ENCODE results near the gene SKP1.

SKP1 gene

DNA sequence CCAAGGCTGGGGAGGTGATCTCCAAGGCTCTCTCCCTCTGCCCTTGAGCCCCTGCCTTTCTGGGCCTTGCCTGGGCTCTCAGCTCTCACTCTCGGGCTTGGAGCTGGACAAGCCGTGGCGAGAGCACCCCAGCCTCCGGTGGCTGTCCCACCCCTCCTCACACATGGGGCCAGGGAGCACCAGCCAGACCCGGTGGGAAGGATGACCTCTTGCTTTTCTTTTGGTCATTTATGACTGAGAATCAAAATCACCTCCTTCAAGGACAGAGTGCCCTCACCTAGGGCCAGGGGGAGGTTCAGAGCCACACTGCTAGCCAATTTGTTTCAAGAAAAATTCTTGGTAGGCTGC is 48.1 kb downstream of the SKP1 start:
- no peak for DNase-seq

DNA sequence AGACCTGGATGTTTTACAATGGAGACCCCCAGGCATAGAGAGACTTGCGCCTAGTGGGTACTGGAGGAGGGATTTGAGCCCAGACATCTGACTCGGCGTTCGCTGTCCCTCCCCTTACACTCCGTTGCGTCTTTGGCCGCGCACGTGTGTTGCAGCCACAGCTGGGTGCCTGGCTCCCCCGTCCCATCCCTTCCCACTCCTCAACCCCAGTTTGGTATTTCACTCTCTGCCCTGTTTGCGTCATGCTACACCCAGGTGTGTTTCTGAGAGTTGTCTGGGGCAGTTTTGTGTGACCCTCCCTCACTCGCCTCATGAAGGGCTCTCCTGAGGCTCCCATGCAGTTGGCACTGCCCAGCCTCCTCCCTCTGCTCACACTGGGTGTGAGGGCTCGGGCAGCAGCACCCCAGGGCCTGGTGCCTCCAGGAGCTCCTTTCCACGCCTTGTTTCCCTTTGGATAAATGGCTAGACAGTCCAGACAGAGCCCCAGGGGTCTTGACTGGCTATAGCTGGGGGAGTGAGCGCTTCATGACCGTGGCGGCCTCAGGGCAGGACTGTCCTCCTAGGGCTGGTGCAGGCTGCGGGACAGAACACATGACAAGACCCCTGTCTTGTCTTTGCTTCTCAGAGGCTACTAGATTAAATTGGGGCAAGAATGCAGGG is 48.6 kb downstream of the SKP1 start:
- DNase-seq, result no peak

DNA sequence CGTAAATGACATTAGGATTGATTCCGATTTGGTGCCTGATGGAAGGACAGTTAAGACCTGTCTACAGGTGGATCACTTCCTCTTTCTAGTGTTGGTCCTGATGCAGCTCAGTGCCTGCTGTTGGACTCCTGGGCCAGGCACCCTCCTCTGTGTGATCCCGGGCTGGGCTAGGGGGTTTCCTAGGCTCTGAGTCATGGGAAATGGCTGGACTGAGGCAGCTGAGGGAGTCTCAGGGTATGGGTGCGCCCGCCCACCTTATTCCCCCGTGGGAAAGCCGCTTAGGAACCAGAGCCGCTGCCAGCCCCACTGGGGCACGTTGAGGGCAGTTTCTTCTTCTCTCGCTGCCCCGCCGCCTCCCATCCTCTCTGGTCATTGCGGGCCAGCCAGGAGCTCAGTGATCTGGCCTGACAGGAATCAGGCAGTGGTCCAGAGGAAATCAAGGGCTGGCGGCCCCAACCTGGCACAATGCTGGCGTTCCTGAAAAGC is 49.3 kb downstream of the SKP1 start:
- DNase-seq, result peak; percentile 57

DNA sequence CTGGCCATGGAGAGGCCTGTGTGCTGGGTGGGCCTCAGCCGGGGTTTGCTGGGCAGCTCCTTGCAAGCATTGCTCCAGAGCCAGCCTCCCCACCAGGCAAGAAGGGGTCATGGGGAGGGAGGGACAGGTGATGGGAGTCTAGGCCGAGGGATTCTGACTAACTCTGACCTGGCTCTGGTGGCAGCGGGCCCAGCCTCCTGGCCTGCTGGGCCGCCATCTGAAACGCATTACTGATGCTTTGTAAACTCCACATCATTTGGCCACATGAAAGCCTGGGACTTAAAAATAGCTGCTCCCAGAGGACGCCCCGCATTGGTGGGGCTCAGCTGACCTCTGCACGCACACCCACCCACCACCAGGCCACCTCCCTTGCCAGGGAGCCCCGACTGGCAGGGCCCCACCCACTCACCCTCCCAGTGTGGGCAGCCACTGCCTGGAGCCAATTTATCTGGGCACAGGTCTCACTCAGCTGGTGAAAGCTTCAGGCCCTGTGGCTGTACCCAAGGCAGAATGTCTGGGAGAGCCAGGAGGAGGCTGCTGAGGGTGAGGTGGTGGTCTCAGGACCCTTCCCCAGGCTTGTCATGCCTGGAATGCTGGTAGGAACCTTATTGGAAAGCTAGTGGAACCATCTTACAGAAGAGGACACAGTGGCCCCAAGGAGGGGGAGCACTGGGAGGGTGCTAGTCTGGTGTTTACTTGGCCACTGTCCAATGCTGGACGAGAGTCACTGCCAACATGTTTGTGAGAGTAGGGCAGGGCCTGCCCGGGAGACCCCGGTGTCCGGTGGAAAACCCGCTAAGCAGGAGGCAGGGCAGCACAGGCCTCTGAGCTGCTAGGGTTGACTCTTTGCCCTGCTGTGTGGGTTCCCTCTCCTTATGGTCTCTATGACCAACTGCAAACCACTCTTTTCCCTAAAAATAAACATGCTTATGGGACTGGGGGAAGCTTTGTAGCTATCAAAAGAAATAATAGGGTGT is 51.4 kb downstream of the SKP1 start:
- DNase-seq, result no peak

DNA sequence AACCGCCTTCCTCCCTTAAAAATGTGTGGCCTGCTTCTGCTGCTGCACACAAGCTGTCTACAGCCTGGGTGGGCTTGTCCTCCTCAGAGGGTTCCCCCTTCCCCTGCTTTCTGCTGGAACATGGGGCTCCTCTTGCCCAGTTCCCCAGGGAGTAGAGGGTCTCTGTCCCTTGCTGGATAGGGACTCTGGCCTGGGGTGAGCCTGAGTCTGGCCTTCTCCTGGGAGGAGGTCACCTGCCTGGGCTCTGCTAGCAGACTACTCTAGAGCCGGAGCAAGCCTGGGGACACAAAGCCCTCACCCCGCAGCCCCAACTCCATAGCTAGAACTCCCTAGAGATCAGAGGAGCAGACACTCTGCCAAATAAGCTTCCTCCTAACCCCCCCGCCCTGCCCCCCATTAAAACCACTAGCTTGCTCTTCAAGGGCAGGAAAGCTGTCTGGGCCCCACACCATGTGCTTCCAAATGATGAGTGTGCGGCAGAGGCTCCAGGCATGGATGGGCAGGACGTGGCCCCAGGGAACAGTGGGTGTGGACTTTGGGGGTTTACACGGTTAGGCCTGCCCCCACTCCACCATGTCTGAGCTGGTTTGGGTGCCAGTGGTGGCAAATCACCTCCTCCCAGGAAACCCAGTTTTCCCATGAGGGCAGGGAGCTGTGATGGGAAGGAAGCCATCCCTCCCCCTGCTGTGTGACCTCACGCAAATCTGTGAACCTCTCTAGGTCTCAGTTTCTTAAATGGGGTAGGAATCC is 52.3 kb downstream of the SKP1 start:
- DNase-seq, result no peak

DNA sequence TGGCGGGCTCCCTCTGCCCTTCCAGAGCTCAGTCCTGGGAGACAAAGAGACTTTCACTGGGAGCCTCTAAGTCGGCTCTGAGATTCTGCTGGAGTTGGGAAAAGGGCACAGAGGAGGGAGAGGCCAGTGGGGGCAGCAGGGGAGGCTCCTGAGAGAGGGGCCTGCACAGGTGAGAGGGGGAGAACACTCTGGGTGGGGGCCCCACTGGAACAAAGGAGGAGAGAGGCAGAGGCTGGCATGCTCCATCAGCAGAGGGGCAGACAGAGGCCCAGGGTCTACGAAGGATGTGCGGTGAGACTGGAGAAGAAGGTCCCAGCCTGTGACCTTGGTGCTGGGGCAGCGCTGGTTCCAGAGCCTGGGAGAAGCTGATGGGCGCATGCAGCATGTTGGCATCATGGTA is 53.4 kb downstream of the SKP1 start:
- DNase-seq, result no peak

DNA sequence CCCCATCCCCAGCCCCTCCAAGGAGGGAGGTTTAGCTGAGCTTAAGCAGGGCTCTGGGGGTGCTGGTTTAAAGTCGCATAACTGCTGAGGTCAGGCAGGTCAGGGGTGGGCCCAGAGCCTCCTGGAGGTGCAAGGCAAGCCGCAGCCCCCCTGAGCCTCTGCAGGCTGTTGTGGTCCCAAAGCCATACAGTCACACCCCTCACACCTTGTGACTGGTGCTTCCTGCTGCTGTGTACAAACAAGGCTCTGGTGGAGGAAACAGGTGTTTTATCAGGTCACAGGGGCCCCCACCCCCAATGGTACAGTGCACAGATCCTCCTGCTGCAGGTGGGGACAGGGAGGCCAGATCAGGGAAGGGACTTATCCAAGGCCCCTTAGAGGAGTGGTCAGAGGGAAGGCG is 54.2 kb downstream of the SKP1 start:
- DNase-seq, result no peak

DNA sequence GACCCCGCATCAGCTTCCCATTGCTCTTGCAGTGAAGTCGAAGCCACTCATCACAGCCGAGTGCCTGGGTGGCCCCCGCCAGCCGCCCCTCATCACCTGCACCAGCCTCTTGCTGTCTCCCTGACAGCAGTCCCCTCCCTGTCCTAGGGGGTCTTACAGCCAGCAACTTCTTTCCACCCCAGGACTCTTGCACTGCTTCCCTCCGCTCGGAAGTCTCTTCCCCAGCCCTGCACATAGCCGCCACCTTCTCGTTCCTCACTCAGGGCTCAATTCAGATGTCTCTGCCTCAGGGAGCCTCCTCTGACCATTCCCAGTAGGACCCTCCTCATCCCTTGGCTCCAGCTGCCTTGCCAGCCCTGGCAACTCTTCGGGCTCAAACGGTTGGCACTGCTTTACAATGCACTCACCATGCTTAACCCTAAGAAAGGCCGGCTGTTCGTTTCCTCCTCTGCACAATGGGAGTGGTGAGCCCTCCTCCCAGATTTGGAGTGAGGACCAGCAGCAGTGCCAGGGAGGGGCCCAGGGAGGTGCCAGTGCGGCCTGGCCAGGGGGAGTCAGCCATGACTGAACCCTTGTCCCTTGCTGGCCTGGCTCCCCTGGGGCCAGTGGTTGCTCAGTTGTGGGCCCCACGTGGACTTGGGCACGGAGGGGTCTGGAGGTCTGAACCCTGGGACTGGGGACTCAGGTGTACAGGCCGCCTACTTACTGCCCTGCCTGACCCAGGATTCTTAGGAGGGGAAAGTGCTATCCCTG is 56.2 kb downstream of the SKP1 start:
- no peak for DNase-seq

DNA sequence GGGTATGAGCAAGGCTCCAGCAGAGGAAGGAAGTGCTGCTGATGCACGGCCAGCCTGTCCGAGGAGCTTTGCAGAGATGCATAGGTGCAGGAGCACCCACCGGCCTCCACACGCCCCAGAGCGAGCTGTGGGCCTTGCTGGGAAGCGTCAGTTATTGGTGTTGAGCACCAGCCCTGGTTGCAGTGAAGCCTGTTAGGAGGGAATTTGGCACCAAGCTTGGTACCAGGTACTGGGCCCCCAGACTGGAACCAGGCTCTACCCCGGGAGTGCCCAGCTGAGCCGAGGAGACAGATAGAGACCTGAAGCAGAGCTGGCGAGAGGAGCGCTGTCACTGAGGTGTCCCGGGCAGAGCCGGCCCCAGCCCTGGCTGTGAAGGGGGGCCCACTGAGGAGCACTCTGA is 57.0 kb downstream of the SKP1 start:
- no peak for DNase-seq

DNA sequence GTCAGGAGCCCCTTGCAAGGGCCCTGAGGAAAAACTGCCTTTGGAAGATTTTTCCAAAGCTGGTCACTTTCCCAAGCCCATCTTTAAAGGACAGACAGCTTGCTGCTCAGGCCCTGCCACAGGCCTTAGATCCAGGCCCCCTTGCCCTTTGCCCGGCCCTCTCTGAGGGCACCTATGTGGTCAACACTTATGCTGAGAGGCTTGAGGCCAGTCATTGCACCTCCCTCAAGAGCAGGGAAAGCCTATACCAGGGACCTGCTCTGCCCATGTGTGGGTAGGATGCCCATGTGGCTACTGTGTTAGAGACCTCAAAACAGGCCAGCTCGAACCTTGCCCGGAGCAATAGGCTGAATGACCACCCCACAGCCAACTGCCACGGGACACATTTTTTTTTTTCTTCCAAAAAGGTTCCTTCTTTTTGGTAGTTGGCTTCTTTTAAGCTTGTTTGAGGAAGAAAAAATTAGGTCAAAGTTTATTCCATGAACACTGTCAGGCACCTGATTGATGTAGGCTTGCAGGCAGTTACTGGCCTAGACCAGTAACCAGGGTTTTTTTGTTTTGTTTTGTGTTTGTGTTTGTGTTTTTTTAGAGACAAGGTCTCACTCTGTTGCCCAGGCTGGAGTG is 58.4 kb downstream of the SKP1 start:
- no peak for DNase-seq

DNA sequence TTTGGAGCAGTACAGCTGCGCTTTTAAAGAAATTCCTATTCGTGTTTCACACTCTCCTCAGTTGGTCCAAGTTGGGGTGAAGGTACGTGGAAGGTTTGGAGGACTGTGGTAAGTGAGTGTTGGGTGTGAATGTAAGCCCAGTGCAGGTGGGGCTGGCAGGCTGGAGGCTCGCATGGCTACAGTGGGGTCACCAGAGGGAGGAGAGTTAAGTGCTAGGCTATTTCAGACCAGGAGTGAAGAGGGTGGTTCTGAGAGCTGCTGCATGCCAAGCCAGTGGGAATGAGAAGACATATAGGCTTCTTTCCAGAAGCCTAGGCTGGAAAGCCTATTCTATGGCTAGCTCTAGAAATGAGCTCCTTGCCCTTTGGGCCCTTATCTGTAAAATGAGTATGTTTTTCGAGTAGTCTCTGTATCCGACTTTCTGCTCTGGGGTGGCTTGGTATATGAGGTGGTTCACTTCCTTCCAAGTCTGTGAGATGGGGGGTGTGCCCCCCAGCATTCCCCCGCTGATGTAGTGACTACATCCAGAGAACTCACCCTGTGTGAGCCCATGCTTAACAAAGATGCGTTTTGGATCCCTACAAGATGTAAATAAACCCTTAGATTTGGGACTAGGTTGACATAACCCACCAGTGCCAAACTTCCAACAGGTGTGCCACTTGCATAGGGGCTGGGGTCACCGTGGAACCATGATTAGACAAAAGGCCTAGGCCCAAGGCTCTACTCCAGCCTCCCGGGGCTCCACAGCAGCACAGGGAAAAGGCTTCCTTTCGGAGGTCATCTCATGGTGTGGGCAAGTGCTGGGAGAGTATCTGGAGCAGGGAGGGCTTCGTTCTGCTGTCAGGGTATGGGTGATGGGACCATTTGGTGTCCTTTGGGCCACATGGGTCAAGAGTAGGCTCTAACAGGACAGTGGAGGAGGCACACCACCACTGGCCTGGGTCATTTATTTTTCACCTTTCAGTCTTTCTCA is 59.7 kb downstream of the SKP1 start:
- DNase-seq, result no peak

DNA sequence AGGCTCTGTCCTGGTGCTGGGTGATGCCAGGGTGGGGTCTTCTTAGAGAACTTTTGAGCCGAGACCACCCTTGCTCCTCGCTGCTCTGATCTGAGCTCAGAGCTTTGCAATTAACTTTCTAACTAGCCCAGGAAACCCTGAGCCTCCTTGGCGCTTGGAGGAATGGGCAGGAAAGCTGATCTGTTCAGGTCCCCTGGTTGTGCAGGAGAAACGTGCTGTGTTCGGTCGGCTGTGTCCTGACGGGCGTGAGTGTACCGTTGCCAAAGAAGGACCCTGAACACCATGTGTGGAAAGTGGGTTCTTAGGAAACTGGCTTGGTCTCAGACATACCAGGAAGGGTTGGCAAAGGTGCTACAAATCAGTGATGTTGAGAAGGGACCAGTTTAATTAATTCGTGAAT is 60.5 kb downstream of the SKP1 start:
- DNase-seq, result no peak

DNA sequence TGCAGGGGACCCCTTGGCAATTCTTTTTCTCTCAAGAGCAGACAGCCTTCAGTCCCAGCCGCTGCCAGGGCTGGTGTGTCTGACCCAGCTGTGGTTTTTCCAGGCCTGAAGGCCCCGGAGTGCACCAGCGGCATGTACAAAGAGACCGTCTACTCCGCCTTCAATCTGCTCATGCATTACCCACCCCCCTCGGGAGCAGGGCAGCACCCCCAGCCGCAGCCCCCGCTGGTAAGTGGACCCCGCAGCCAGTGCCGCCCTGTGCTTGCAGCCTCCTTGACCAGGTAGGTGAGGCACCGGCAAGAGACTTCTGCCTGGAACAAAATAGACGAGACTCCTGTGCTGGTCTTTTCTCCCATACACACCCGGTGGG is 61.0 kb downstream of the SKP1 start:
- no peak for DNase-seq

DNA sequence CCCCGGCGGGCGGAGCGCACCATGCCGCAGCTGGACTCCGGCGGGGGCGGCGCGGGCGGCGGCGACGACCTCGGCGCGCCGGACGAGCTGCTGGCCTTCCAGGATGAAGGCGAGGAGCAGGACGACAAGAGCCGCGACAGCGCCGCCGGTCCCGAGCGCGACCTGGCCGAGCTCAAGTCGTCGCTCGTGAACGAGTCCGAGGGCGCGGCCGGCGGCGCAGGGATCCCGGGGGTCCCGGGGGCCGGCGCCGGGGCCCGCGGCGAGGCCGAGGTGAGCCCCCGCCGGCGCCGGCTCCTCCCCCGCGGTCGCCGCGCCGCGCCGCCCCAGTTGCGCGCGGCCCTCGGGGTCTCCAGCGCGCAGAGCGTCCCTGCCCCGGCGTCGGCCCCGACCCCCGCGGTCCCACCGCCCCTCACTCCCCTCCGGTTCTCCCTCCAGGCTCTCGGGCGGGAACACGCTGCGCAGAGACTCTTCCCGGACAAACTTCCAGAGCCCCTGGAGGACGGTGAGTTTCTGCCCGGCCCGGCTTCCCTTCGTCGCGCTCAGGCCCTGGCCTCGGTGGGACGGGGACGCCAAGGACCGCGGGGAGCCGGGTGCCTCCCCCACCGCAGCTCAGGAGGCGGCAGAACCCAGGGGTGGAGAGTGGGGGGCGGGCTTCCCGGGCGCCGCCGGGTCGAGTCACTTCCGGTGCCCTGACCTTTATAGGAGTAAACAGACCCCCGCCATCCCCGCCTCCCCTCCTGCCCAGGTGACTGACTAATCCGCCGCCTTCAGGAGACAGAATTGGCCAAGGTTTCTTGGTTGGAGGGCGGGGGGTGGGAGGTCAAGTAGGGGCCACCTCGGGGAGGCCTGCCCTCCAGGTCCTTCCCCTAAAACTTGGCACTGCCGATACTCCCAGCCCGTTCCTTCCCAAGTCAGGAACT is 61.6 kb downstream of the SKP1 start:
- DNase-seq, result peak; percentile 77

DNA sequence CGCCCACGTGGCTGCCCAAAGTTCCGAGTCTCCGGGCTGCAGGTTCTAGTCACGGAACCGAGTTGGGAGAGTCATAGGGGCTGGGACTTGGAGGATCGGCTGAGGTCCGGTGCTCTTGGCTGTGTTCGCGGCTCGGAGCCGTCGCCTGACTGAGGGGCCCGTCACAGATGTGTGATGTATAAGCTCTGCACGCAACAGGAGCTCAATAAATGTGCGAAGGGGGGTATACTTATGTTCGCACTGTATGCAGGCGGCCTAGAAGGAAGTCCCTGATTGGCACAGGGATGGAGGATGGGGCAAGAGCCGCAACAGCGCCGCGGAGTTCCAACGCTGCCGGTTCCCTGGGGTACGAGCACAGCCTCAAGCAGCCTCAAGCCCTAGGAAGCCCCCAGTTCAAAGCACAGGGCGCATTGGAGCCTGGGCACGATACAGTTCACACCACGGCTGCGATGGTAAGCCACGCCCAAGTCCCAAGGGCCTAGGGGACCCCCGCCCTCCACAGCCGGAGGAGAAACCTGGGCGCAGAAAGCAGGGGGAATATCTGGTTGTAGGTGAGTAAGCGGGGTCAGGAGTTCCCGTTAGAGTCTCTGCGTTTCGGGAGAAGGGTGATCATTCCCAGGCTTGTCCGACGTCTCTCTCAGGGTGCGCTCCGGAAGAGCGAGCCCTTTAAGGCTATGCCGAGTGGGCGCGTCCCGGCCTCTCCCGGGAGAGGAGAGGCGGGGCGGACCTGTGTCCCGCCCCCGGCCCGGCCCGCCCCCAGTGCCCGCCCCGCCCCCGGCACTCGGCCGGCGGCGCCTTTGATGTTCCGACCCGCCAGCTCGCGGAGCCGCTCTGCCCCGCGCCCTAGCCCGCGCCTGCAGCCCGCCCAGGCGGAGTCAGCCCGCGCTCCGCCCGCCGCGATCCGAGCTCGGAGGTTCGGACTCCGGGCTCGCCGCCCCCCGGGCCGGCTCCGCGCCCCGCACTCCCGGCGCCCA is 62.6 kb downstream of the SKP1 start, which contains the start of gene TCF7:
TSS of gene TCF7 (plus strand) at position 780 of the 974 bp plus-strand sequence. CDS start 226 bp downstream, outside the sequence.
- peak; percentile 68 for DNase-seq

DNA sequence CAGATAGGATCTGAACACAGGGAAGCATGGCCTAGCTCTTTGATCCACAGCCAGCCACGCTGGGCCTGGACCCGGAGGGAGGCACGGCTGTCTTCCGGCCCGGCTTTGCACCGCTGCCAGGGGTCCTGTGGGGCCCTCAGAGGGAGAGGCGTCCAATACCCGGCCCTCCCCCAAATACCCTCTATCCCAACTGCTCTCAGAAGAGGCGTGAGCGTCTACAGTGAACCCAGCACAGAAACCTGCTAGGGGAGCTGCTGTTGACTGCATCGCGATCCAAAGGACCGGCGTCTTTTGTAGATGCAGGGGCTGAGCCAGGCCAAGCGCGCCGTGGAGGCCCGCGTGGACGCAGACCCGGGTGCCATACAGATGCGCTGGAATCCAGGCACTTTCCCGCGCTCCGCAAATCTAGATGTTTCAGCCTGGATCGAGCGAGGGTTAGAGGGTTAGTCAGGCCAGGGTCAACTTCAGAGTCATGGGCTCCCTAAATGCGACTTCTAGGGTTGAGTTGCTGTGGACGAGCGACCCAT is 63.3 kb downstream of the SKP1 start:
- no peak for DNase-seq

DNA sequence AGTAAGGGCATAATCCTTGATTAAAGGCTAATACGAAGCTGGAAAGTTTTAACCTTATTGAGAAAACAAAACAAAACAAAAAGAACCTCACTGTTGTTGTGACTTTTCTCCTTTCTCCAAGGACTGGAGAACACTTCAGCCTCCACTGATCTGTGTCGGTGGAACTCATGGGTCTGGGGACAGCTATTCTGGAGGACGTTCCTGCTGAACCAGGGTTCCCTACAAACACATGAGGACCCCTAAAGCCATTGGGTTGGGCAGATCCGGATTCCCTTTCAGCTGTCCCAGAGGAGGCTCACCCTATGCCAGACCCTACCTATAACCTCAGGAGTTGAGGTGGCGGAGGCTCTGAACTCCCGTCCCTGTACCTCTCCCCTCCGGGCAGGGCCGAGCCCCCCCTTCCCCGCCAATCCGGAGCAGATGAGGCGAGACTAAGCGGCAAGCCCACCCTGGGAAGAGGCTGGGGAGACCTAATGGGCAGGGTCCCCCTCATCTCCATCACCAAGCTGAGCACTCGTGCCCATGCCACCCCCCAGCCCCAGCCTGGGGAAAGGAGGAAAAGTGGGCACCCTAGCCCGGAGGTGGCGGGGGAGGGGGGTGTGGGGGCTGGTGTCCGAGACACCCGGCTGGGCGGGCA is 63.9 kb downstream of the SKP1 start:
- no peak for DNase-seq

Measured in stimulated activated CD4-positive, alpha-beta T cell treated with anti-CD3 and anti-CD28 coated beads, Interleukin-4, amount 100 ng/mL, for 24 hours (primary cell).